ENCODE measurements around the gene ATP11A.
"Not testable (repeated sequence)": the region's sequence is repeated elsewhere in the genome, so short reads cannot be mapped to it uniquely, and the experiment has no call there.

ATP11A gene

GRCh38 chr13:112851107-112852038 is 161.5 kb downstream of the ATP11A start:
- H3K9me3 ChIP-seq (ENCODE audit: control insufficient read depth, insufficient read depth, low read length) = no peaks in the 10 kb centered on the region
- peaks cover 51% of the 10 kb centered on the region for H3K36me3 ChIP-seq (ENCODE audit: control insufficient read depth, insufficient read depth, low read length)
- H3K27me3 ChIP-seq (ENCODE audit: control insufficient read depth, insufficient read depth, low read length) = no peaks in the 10 kb centered on the region
- H3K27ac ChIP-seq (ENCODE audit: low read depth, low read length) = no peak overlapping the region
- H3K9ac ChIP-seq (ENCODE audit: low read depth, low read length) = no peak overlapping the region
- no peaks in the 10 kb centered on the region for H3K4me1 ChIP-seq (ENCODE audit: control insufficient read depth, insufficient read depth, low read length)
- no peak overlapping the region for H3K4me3 ChIP-seq (ENCODE audit: low read depth, low read length)

- peaks cover 61% of the 10 kb centered on the region for H3K36me3 ChIP-seq (ENCODE audit: control insufficient read depth, insufficient read depth, low read length)
These were observed 162.6 kb downstream of the ATP11A start for GRCh38 chr13:112852392-112852791.

GRCh38 chr13:112852808-112853207 is 163.0 kb downstream of the ATP11A start:
- Histone ChIP-seq H3K27me3 (ENCODE audit: control insufficient read depth, insufficient read depth, low read length) (no peaks in the 10 kb centered on the region), H3K36me3 (ENCODE audit: control insufficient read depth, insufficient read depth, low read length) (peaks cover 65% of the 10 kb centered on the region), H3K9me3 (ENCODE audit: control insufficient read depth, insufficient read depth, low read length) (no peaks in the 10 kb centered on the region), H3K9ac (ENCODE audit: low read depth, low read length) (no peak overlapping the region), H3K4me1 (ENCODE audit: control insufficient read depth, insufficient read depth, low read length) (no peaks in the 10 kb centered on the region), H3K4me3 (ENCODE audit: low read depth, low read length) (no peak overlapping the region), H3K27ac (ENCODE audit: low read depth, low read length) (no peak overlapping the region)

More at GRCh38 chr13:112852392-112852791, 162.6 kb downstream of the ATP11A start:
- no peak overlapping the region for H3K9ac ChIP-seq (ENCODE audit: low read depth, low read length)
- H3K27ac ChIP-seq (ENCODE audit: low read depth, low read length) = no peak overlapping the region
- H3K4me1 ChIP-seq (ENCODE audit: control insufficient read depth, insufficient read depth, low read length) = no peaks in the 10 kb centered on the region
- no peaks in the 10 kb centered on the region for H3K9me3 ChIP-seq (ENCODE audit: control insufficient read depth, insufficient read depth, low read length)
- no peak overlapping the region for H3K4me3 ChIP-seq (ENCODE audit: low read depth, low read length)
- no peaks in the 10 kb centered on the region for H3K27me3 ChIP-seq (ENCODE audit: control insufficient read depth, insufficient read depth, low read length)

GRCh38 chr13:112854321-112854720 is 164.5 kb downstream of the ATP11A start:
- Histone ChIP-seq H3K27me3 (ENCODE audit: control insufficient read depth, insufficient read depth, low read length) (no peaks in the 10 kb centered on the region), H3K4me1 (ENCODE audit: control insufficient read depth, insufficient read depth, low read length) (no peaks in the 10 kb centered on the region), H3K9me3 (ENCODE audit: control insufficient read depth, insufficient read depth, low read length) (no peaks in the 10 kb centered on the region), H3K4me3 (ENCODE audit: low read depth, low read length) (no peak overlapping the region), H3K9ac (ENCODE audit: low read depth, low read length) (no peak overlapping the region), H3K36me3 (ENCODE audit: control insufficient read depth, insufficient read depth, low read length) (peaks cover 80% of the 10 kb centered on the region), H3K27ac (ENCODE audit: low read depth, low read length) (no peak overlapping the region)

GRCh38 chr13:112855859-112856258 is 166.0 kb downstream of the ATP11A start:
- no peak overlapping the region for H3K9ac ChIP-seq (ENCODE audit: low read depth, low read length)
- H3K36me3 ChIP-seq (ENCODE audit: control insufficient read depth, insufficient read depth, low read length) = peaks cover 93% of the 10 kb centered on the region
- H3K4me1 ChIP-seq (ENCODE audit: control insufficient read depth, insufficient read depth, low read length) = no peaks in the 10 kb centered on the region
- no peaks in the 10 kb centered on the region for H3K27me3 ChIP-seq (ENCODE audit: control insufficient read depth, insufficient read depth, low read length)
- no peaks in the 10 kb centered on the region for H3K9me3 ChIP-seq (ENCODE audit: control insufficient read depth, insufficient read depth, low read length)
- no peak overlapping the region for H3K27ac ChIP-seq (ENCODE audit: low read depth, low read length)
- H3K4me3 ChIP-seq (ENCODE audit: low read depth, low read length) = no peak overlapping the region

GRCh38 chr13:112857914-112858490 is 168.2 kb downstream of the ATP11A start:
- H3K4me3 ChIP-seq (ENCODE audit: low read depth, low read length) = no peak overlapping the region
- no peaks in the 10 kb centered on the region for H3K27me3 ChIP-seq (ENCODE audit: control insufficient read depth, insufficient read depth, low read length)
- H3K4me1 ChIP-seq (ENCODE audit: control insufficient read depth, insufficient read depth, low read length) = no peaks in the 10 kb centered on the region
- H3K9ac ChIP-seq (ENCODE audit: low read depth, low read length) = no peak overlapping the region
- H3K27ac ChIP-seq (ENCODE audit: low read depth, low read length) = no peak overlapping the region
- H3K9me3 ChIP-seq (ENCODE audit: control insufficient read depth, insufficient read depth, low read length) = no peaks in the 10 kb centered on the region
- peaks cover 92% of the 10 kb centered on the region for H3K36me3 ChIP-seq (ENCODE audit: control insufficient read depth, insufficient read depth, low read length)

GRCh38 chr13:112859128-112859816 is 169.4 kb downstream of the ATP11A start:
- Histone ChIP-seq H3K4me1 (ENCODE audit: control insufficient read depth, insufficient read depth, low read length) (no peaks in the 10 kb centered on the region), H3K27ac (ENCODE audit: low read depth, low read length) (no peak overlapping the region), H3K4me3 (ENCODE audit: low read depth, low read length) (no peak overlapping the region), H3K9ac (ENCODE audit: low read depth, low read length) (no peak overlapping the region), H3K9me3 (ENCODE audit: control insufficient read depth, insufficient read depth, low read length) (no peaks in the 10 kb centered on the region), H3K27me3 (ENCODE audit: control insufficient read depth, insufficient read depth, low read length) (no peaks in the 10 kb centered on the region), H3K36me3 (ENCODE audit: control insufficient read depth, insufficient read depth, low read length) (peaks cover 79% of the 10 kb centered on the region)

- Histone ChIP-seq H3K4me1 (ENCODE audit: control insufficient read depth, insufficient read depth, low read length) (no peaks in the 10 kb centered on the region), H3K27ac (ENCODE audit: low read depth, low read length) (no peak overlapping the region), H3K9me3 (ENCODE audit: control insufficient read depth, insufficient read depth, low read length) (no peaks in the 10 kb centered on the region), H3K4me3 (ENCODE audit: low read depth, low read length) (no peak overlapping the region), H3K27me3 (ENCODE audit: control insufficient read depth, insufficient read depth, low read length) (no peaks in the 10 kb centered on the region), H3K9ac (ENCODE audit: low read depth, low read length) (no peak overlapping the region), H3K36me3 (ENCODE audit: control insufficient read depth, insufficient read depth, low read length) (peaks cover 74% of the 10 kb centered on the region)
These were observed 170.0 kb downstream of the ATP11A start for GRCh38 chr13:112859817-112860190.

- H3K9me3 ChIP-seq (ENCODE audit: control insufficient read depth, insufficient read depth, low read length) = no peaks in the 10 kb centered on the region
- no peaks in the 10 kb centered on the region for H3K27me3 ChIP-seq (ENCODE audit: control insufficient read depth, insufficient read depth, low read length)
- no peak overlapping the region for H3K4me3 ChIP-seq (ENCODE audit: low read depth, low read length)
- peaks cover 63% of the 10 kb centered on the region for H3K36me3 ChIP-seq (ENCODE audit: control insufficient read depth, insufficient read depth, low read length)
- no peak overlapping the region for H3K9ac ChIP-seq (ENCODE audit: low read depth, low read length)
- H3K27ac ChIP-seq (ENCODE audit: low read depth, low read length) = no peak overlapping the region
- H3K4me1 ChIP-seq (ENCODE audit: control insufficient read depth, insufficient read depth, low read length) = no peaks in the 10 kb centered on the region
These were observed 172.2 kb downstream of the ATP11A start for GRCh38 chr13:112861876-112862615.

- not testable (repeated sequence) for H3K27ac ChIP-seq (ENCODE audit: low read depth, low read length); H3K4me1 ChIP-seq (ENCODE audit: control insufficient read depth, insufficient read depth, low read length); H3K9me3 ChIP-seq (ENCODE audit: control insufficient read depth, insufficient read depth, low read length); H3K9ac ChIP-seq (ENCODE audit: low read depth, low read length); H3K4me3 ChIP-seq (ENCODE audit: low read depth, low read length); H3K27me3 ChIP-seq (ENCODE audit: control insufficient read depth, insufficient read depth, low read length)
- H3K36me3 ChIP-seq (ENCODE audit: control insufficient read depth, insufficient read depth, low read length) = peaks cover 60% of the 10 kb centered on the region
These were observed 173.5 kb downstream of the ATP11A start for GRCh38 chr13:112863356-112863755.
